Endothelial cell (in vitro differentiated cells): ENCODE measurements around the gene ARID3A. TPM values are rescaled to one million over a fixed set of nuclear protein-coding genes. Genes with fewer than 3 reads are reported as not detected.

Experiments used
- DNase-seq: peaks from one replicate; pipeline ENCODE4 v3.0.0; 2021; ENCODE audit warnings: low spot score
- H3K27ac Mint-ChIP-seq: one replicate; pipeline ENCODE4 v1.8.0; 2021; ENCODE audit warnings: mixed read lengths, inconsistent platforms; ENCODE audit not compliant: unreplicated experiment
- H3K27me3 Mint-ChIP-seq: one replicate; pipeline ENCODE4 v1.8.0; 2021; ENCODE audit warnings: mild to moderate bottlenecking, moderate library complexity, mixed read lengths, inconsistent platforms; ENCODE audit not compliant: unreplicated experiment
- H3K36me3 Mint-ChIP-seq: one replicate; pipeline ENCODE4 v1.8.0; 2021; ENCODE audit warnings: mild to moderate bottlenecking, low read depth, mixed read lengths, inconsistent platforms; ENCODE audit not compliant: unreplicated experiment
- H3K4me1 Mint-ChIP-seq: one replicate; pipeline ENCODE4 v1.8.0; 2021; ENCODE audit warnings: mild to moderate bottlenecking, mixed read lengths, inconsistent platforms; ENCODE audit not compliant: unreplicated experiment
- H3K4me3 Mint-ChIP-seq: one replicate; pipeline ENCODE4 v1.8.0; 2021; ENCODE audit warnings: mild to moderate bottlenecking, mixed read lengths, inconsistent platforms; ENCODE audit not compliant: unreplicated experiment
- H3K9me3 Mint-ChIP-seq: one replicate; pipeline ENCODE4 v1.8.0; 2021; ENCODE audit warnings: mixed read lengths, inconsistent platforms; ENCODE audit not compliant: unreplicated experiment
- CTCF ChIP-seq: fragments of 200-600 bp; sonication (generic); IDR thresholded peaks from one replicate; pipeline ENCODE4 v1.5.0; 2021; ENCODE audit warnings: antibody characterized with exemption; ENCODE audit not compliant: unreplicated experiment
- total RNA-seq: library from RNA; stranded (reverse); fragmentation: NEBNext Ultra II Directional; extraction: Animal tissue kit (Norgen Biotek cat#: 25700); gene quantifications from one replicate; pipeline ENCODE4 v1.2.1, GENCODE V29; 2021; ENCODE audit not compliant: unreplicated experiment

Gene ARID3A
- total RNA-seq, 1 donor from 2014 or later = 108 TPM

DNA sequence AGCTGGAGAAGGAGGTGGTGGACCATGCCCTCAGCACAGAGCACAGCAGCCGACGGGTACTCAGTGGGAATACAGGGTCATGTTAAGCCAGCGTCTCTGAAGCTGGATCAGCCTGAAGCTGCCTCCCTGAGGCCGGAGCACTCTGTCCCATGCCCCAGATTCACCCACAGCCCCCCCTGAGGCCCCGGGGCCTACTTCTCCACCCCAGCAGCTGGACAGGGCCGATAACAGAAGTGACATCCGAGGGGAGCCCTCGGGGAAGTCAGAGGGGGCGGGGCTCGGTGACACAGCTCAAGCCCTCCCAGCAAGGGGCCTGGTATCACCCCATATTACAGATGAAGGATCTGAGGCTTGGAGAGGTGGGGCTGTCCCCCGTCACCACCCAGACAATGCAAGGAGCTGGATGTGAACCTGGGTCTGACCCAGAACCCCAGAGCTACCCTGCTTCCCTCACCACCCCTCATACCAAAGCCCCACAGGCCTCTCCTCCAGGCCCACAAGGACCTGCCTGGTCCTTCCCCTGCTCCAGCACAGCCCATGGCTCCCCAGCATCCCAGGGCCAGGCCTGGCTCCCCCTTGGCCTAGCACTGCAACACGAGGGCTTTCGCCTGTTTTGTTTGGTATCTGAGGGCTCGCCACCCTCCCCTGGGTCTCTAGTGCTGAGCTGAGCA is 18.5 kb upstream of the ARID3A start:
- Mint-ChIP-seq H3K36me3 (no peaks in the 10 kb centered on the region), H3K27ac (no peak overlapping the region), H3K4me1 (no peaks in the 10 kb centered on the region), H3K9me3 (no peaks in the 10 kb centered on the region), H3K4me3 (no peak overlapping the region), H3K27me3 (peaks cover 3% of the 10 kb centered on the region)
- TF ChIP-seq CTCF = no peak
- DNase-seq = no peak

DNA sequence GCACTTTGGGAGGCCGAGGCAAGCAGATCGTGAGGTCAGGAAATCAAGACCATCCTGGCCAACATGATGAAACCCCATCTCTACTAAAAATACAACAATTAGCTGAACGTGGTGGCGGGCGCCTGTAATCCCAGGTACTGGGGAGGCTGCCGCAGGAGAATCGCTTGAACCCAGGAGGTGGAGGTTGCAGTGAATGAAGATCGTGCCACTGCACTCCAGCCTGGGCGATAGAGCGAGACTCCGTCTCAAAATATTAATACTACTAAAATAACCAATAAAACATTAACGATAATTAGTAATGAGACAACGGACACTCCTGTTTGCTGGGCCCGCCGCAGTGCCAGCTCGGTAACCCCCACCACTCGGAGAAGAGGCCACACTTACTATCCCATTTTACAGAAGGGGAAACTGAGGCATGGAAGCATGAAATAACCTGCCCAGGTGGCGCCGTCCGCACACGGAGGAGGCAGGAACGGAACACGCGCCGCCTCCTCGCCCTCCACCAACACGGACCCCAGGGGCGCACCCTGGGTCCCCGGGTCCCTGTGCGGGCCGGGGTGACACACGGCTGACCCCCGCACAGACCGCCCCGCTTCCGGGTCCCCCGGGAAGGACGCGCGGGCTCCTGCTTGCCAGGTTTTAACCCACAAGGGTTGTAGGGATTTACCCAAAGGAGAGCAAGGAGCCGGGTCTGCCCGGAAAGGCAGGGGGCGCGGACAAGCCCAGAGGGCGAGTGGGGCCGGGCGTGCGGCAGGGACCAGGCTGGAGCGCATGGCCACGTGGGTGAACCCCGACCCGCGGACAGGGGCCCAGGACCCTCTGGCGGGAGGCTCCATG is 14.4 kb upstream of the ARID3A start:
- Mint-ChIP-seq H3K27ac (no peak overlapping the region), H3K4me1 (no peaks in the 10 kb centered on the region), H3K4me3 (peak overlapping the region; percentile 71), H3K27me3 (peaks cover 5% of the 10 kb centered on the region), H3K36me3 (peaks cover 3% of the 10 kb centered on the region), H3K9me3 (no peaks in the 10 kb centered on the region)
- DNase-seq = no peak
- no peak for TF ChIP-seq CTCF

DNA sequence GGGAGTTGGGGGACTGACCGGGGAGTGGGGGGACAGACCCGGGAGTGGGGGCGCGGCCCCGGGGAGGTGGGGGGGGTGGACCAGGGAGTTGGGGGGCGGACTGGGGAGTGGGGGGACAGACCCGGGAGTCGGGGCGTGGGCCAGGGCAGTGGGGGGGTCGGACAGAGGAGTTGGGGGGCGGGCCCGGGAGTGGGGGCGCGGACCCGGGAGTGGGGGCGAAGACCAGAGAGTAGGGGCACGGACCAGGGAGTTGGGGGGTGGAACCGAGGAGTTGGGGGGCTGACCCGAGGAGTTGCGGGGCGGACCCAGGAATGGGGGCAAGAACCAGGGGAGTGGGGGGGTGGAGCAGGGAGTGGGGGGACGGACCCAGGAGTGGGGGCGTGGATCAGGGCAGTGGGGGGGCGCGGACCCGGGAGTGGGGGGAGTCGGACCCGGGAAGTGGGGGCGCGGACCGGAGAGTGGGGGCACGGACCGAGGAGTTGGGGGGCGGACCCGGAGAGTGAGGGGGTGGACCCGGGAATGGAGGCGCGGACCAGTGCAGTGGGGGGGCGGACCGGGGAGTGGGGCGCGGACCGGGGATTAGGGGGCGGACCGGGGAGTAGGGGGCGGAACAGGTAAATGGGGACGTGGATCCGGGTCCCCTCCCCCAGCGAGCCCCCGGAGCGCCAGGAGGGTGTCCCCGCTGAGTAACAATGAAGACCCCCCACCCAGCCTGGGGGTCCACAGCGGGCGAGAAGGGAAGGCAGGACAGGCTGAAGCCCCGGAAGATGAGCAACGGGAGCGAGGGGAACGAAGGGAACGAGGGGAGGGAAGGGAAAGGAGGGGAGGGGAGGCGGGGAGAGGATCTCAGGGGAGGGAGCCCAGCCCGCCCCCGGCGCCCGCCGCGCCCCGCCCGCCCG is 13.4 kb upstream of the ARID3A start:
- Mint-ChIP-seq H3K27me3 (peaks cover 5% of the 10 kb centered on the region), H3K4me3 (peak overlapping the region; percentile 82), H3K9me3 (no peaks in the 10 kb centered on the region), H3K4me1 (no peaks in the 10 kb centered on the region), H3K36me3 (peaks cover 3% of the 10 kb centered on the region), H3K27ac (no peak overlapping the region)
- DNase-seq = no peak
- no peak for TF ChIP-seq CTCF

- H3K27me3 Mint-ChIP-seq = peaks cover 5% of the 10 kb centered on the region
- H3K4me3 Mint-ChIP-seq = peak within 1 kb of the TSS; percentile 91
- TF ChIP-seq CTCF = no peak
- no peak within 1 kb of the TSS for H3K27ac Mint-ChIP-seq
- H3K9me3 Mint-ChIP-seq = no peaks in the 10 kb centered on the region
- peak; percentile 74 for DNase-seq
- H3K36me3 Mint-ChIP-seq = peaks cover 3% of the 10 kb centered on the region
- H3K4me1 Mint-ChIP-seq = no peaks in the 10 kb centered on the region
Observed at GRCh38 chr19:913080-913748, 12.6 kb upstream of the ARID3A start, which contains the start of gene R3HDM4. Gene R3HDM4 (minus strand): TSS chr19:913219. CDS start chr19:913157, 62 bp downstream.
